GM18861 (cell line): ENCODE measurements around the gene PIK3R6.

Experiments
- ATAC-seq: cut with Tn5 transposase; IDR thresholded peaks from one replicate; pipeline ENCODE4 v1.9.1; 2021; ENCODE audit not compliant: unreplicated experiment

PIK3R6 gene

GRCh38 chr17:8855477-8856204, 11.8 kb downstream of the PIK3R6 start:
- peak; percentile 28 for ATAC-seq

- no peak for ATAC-seq
These were observed 15.9 kb downstream of the PIK3R6 start for GRCh38 chr17:8851600-8851999.

GRCh38 chr17:8849311-8850041, 18.0 kb downstream of the PIK3R6 start:
- no peak for ATAC-seq

- ATAC-seq, result no peak
These were observed 19.6 kb downstream of the PIK3R6 start for GRCh38 chr17:8847891-8848290.

- ATAC-seq, result no peak
These were observed 20.7 kb downstream of the PIK3R6 start for GRCh38 chr17:8846768-8847211.

GRCh38 chr17:8844229-8845218, 22.9 kb downstream of the PIK3R6 start:
- ATAC-seq, result no peak

- no peak for ATAC-seq
These were observed 24.1 kb downstream of the PIK3R6 start for GRCh38 chr17:8843344-8843743.

- ATAC-seq, result no peak
These were observed 25.6 kb downstream of the PIK3R6 start for GRCh38 chr17:8841844-8842243.

- ATAC-seq, result no peak
These were observed 28.0 kb downstream of the PIK3R6 start for GRCh38 chr17:8839410-8839935.

- ATAC-seq, result no peak
These were observed 28.9 kb downstream of the PIK3R6 start for GRCh38 chr17:8838551-8839095.

GRCh38 chr17:8837563-8838075, 29.9 kb downstream of the PIK3R6 start:
- ATAC-seq, result no peak

- ATAC-seq, result no peak
These were observed 30.5 kb downstream of the PIK3R6 start for GRCh38 chr17:8836821-8837562.

GRCh38 chr17:8835631-8836364, 31.7 kb downstream of the PIK3R6 start:
- ATAC-seq, result no peak

- no peak for ATAC-seq
These were observed 32.4 kb downstream of the PIK3R6 start for GRCh38 chr17:8835106-8835505.

- ATAC-seq, result no peak
These were observed 34.6 kb downstream of the PIK3R6 start for GRCh38 chr17:8832711-8833352.

GRCh38 chr17:8831234-8831849, 36.1 kb downstream of the PIK3R6 start:
- no peak for ATAC-seq

- no peak for ATAC-seq
These were observed 37.3 kb downstream of the PIK3R6 start for GRCh38 chr17:8830141-8830540.
